Neural crest cell (in vitro differentiated cells): ENCODE data around the gene MS4A4A. TPM values are rescaled to one million over a fixed set of nuclear protein-coding genes. Genes with fewer than 3 reads are reported as not detected.

Source experiments
- DNase-seq: peaks from one replicate; pipeline ENCODE4 v3.0.0; 2021; ENCODE audit warnings: low read depth, mixed read lengths, low spot score
- H3K27ac Mint-ChIP-seq: one replicate; pipeline ENCODE4 v1.8.0; 2021; ENCODE audit warnings: mild to moderate bottlenecking, mixed read lengths; ENCODE audit not compliant: unreplicated experiment
- H3K27me3 Mint-ChIP-seq: 2 replicates; pipeline ENCODE4 v1.8.0; 2021; ENCODE audit warnings: low read depth, mild to moderate bottlenecking, mixed read lengths
- H3K36me3 Mint-ChIP-seq: 2 replicates; pipeline ENCODE4 v1.8.0; 2021; ENCODE audit warnings: low read depth, mild to moderate bottlenecking, mixed read lengths
- H3K4me1 Mint-ChIP-seq: 2 replicates; pipeline ENCODE4 v1.8.0; 2021; ENCODE audit warnings: mixed read lengths
- H3K4me3 Mint-ChIP-seq: one replicate; pipeline ENCODE4 v1.8.0; 2021; ENCODE audit warnings: mild to moderate bottlenecking, mixed read lengths
- H3K9me3 Mint-ChIP-seq: 2 replicates; pipeline ENCODE4 v1.8.0; 2021; ENCODE audit warnings: mixed read lengths
- CTCF ChIP-seq: fragments of 200-600 bp; sonication (generic); conservative IDR thresholded peaks from 2 replicates; pipeline ENCODE4 v1.5.0; 2021; ENCODE audit warnings: antibody characterized with exemption, mild to moderate bottlenecking
- total RNA-seq: library from RNA; stranded (reverse); gene quantifications from 2 replicates; pipeline ENCODE4 v1.2.1, GENCODE V29; 2021

The MS4A4A gene
- total RNA-seq, 1 donor from 2014 or later, result not detected

DNA sequence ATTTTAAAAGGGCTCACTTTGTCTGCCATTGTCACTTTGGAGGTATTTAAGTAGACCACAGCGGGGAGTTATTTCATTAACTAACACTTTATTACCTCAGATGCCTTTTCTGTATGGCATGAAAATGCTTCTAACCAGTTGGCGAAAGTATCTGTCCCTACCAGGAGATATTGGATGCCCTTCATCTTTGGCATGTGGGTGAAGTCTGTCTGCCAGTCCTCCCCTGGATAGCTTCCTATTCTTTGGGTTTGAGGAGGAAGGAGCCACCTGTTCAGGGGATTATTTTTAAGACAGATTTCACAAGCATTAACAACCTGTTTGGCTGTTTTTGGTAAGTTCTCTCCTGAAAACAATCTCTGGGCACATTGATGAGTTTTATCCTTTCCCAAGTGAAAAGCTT lies 63.7 kb downstream of the MS4A4A start:
- Mint-ChIP-seq H3K9me3 (no peaks in the 10 kb centered on the region), H3K4me1 (peaks cover 7% of the 10 kb centered on the region), H3K27ac (no peak overlapping the region), H3K4me3 (no peak overlapping the region), H3K36me3 (no peaks in the 10 kb centered on the region), H3K27me3 (no peaks in the 10 kb centered on the region)
- no peak for DNase-seq
- no peak for TF ChIP-seq CTCF

DNA sequence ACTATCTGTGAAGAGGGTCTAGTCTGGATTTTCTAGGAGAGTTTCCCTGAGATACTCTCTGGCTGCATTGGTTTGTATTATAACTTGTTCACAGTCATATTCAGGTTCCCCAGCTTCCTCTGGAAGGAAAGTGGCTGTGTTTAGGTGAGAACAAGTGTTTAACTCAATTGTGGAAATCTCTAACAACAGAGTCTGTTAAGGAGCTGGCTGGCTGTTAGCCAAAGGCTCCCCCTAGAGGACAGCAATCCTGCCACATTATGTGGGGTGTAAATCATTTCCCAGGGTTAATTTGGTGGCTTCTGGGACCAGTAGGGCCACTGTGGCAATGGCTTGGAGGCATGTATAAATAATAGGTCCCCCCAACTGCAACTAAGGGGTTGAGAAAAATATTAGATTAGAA lies 65.0 kb downstream of the MS4A4A start:
- TF ChIP-seq CTCF, result peak; percentile 56
- no peaks in the 10 kb centered on the region for H3K36me3 Mint-ChIP-seq
- DNase-seq, result peak; percentile 20
- H3K27ac Mint-ChIP-seq, result no peak overlapping the region
- peaks cover 7% of the 10 kb centered on the region for H3K4me1 Mint-ChIP-seq
- peaks cover 2% of the 10 kb centered on the region for H3K9me3 Mint-ChIP-seq
- no peak overlapping the region for H3K4me3 Mint-ChIP-seq
- H3K27me3 Mint-ChIP-seq, result no peaks in the 10 kb centered on the region

- Mint-ChIP-seq H3K9me3 (peaks cover 2% of the 10 kb centered on the region), H3K4me1 (peaks cover 2% of the 10 kb centered on the region), H3K4me3 (no peak overlapping the region), H3K36me3 (no peaks in the 10 kb centered on the region), H3K27ac (no peak overlapping the region), H3K27me3 (no peaks in the 10 kb centered on the region)
- TF ChIP-seq CTCF, result no peak
- DNase-seq, result no peak
Measured at GRCh38 chr11:60347084-60347797, 66.8 kb downstream of the MS4A4A start.

- no peak overlapping the region for H3K4me3 Mint-ChIP-seq
- H3K9me3 Mint-ChIP-seq, result peaks cover 2% of the 10 kb centered on the region
- no peak for DNase-seq
- H3K36me3 Mint-ChIP-seq, result no peaks in the 10 kb centered on the region
- no peaks in the 10 kb centered on the region for H3K27me3 Mint-ChIP-seq
- no peak for TF ChIP-seq CTCF
- H3K27ac Mint-ChIP-seq, result no peak overlapping the region
- H3K4me1 Mint-ChIP-seq, result no peaks in the 10 kb centered on the region
Measured at GRCh38 chr11:60348116-60348515, 67.7 kb downstream of the MS4A4A start.

GRCh38 chr11:60349990-60350389 lies 69.5 kb downstream of the MS4A4A start:
- no peak for TF ChIP-seq CTCF

More at GRCh38 chr11:60349990-60350389, 69.5 kb downstream of the MS4A4A start:
- Mint-ChIP-seq H3K4me1 (no peaks in the 10 kb centered on the region), H3K4me3 (no peak overlapping the region), H3K36me3 (no peaks in the 10 kb centered on the region), H3K27me3 (no peaks in the 10 kb centered on the region), H3K27ac (no peak overlapping the region), H3K9me3 (peaks cover 5% of the 10 kb centered on the region)
- no peak for DNase-seq
